ENCODE data around the gene ARHGEF28.

Gene ARHGEF28

DNA sequence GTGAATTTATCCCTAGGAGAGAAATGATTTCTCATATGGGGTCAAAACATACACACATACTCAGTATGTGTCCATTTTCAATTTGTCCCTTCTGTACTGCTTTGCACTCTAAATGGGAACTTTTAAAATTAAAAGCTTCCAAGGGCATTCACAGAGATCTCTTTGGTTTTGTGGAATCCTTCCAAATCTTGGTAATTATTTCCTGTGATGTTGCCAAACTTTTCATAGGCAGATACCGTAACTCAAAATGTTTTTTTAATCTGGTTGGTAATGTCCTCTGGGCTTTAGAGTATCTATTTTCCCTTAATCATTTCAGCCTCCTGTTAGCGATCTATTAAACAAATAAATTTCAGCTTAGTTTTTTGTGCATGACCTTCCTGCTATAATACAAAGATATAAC lies 282.4 kb downstream of the ARHGEF28 start:
- DNase-seq = no peak

DNA sequence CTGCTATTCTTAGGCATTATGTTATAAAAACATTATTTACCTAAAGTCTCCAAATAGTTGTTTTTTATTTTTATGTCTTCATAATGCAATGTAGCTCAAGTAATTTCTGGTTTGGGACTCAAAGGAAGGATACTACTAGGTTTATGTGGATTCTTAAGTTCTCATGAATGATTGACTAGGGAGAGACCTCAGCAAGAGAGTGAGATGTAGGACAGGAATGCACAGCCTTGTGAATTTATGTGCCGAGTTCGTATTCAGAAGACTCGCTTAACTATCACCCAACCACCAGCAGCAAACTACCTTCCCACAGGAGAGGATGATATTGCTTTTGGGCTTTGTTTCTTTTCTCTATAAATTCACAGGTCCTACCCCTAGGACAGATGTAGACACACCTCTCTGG lies 282.9 kb downstream of the ARHGEF28 start:
- DNase-seq = no peak

GRCh38 chr5:73909474-73909873 lies 283.5 kb downstream of the ARHGEF28 start:
- no peak for DNase-seq

DNA sequence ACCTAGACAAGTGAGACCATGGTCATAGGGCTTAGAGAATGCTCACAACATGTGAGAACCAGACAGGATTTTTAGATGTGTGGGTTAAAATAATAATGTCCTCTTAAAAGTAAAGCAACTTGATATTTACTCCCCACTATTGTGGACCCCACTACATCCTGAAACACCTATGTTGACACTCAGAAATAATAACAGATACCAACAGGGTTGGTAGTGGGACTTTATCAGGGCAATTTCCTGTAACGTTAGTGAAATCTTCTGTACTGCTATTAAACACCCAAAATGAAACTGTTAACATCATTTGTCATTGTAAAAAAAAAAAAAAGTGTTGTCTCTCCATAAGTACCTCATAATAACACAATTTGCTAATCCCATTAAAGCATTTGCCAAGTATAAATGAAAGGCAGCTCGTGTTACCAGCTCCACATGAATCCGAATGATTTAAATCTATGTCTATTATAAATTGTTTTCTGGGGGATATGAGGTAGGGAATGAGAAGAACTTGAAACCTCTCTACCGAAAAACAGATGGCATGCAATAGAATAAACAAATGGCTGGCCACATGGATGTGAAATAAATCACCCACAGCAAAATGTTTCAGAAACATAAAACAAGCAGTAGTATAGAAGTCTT lies 285.9 kb downstream of the ARHGEF28 start:
- DNase-seq = peak; percentile 19

GRCh38 chr5:73912821-73913271 lies 286.9 kb downstream of the ARHGEF28 start:
- DNase-seq = no peak

DNA sequence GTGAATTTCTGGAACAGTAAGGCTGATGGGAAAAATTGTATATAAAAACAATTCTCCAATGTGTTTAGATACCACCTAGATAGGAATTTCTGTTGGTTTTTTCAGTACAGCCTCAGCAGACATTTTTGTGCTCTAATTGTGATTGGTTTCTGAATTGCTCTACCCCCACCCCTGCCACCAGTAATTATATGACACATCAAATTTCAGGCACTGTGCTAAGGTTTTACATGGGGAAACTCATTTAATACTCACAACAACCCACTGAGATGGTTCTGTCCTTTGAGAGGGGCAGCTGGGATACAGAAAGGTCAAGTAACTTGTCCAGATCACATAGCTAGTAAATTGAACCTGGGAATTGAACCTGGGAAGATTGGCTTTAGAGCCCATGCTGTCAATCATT lies 288.0 kb downstream of the ARHGEF28 start:
- DNase-seq = no peak

- DNase-seq = no peak
Measured at GRCh38 chr5:73915345-73915744, 289.3 kb downstream of the ARHGEF28 start.

- DNase-seq = peak; percentile 46
Measured at GRCh38 chr5:73917433-73917832, 291.4 kb downstream of the ARHGEF28 start.

DNA sequence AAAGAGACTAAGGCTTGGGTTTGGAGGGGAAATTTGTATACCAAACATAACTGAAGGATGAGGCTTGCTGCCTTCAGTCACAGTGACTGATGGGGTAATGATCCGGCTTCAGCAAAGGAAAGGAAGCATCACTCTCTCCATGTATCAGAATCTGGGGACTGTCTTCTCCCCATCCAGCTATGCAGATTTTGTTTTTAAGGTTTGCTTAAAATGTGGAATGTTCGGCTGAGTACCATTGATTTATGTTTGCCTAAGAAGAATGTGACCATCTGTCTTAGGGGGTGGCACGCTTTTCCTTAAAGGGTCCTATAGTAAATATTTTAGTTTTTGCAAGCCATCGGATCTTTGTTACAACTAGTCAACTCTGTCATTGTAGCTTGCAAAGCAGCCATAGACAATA lies 291.9 kb downstream of the ARHGEF28 start:
- DNase-seq = no peak

DNA sequence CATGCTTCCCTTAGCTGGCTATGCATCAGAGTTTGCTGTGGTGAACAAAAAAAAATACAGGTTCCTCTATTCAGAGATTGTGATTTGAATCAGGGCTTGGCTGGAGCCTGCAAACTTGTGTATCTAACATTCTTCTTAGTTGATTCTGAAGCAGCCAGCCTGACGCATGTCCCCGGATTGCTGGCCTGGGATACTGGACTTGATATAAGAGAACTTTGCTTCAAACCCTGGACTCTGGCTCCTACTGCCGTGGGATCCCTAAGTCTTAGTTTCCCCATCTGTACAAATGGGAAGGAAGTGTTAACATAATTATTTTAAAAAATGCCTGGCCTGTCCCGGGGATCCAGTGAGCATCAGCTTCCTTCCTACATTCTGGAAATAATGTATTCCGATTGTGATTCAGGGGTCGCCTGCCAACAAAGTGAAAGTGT lies 292.8 kb downstream of the ARHGEF28 start:
- no peak for DNase-seq

GRCh38 chr5:73921741-73922140 lies 295.7 kb downstream of the ARHGEF28 start:
- no peak for DNase-seq

- no peak for DNase-seq
Measured at GRCh38 chr5:73922224-73922623, 296.2 kb downstream of the ARHGEF28 start.

- no peak for DNase-seq
Measured at GRCh38 chr5:73922875-73923557, 297.0 kb downstream of the ARHGEF28 start.

DNA sequence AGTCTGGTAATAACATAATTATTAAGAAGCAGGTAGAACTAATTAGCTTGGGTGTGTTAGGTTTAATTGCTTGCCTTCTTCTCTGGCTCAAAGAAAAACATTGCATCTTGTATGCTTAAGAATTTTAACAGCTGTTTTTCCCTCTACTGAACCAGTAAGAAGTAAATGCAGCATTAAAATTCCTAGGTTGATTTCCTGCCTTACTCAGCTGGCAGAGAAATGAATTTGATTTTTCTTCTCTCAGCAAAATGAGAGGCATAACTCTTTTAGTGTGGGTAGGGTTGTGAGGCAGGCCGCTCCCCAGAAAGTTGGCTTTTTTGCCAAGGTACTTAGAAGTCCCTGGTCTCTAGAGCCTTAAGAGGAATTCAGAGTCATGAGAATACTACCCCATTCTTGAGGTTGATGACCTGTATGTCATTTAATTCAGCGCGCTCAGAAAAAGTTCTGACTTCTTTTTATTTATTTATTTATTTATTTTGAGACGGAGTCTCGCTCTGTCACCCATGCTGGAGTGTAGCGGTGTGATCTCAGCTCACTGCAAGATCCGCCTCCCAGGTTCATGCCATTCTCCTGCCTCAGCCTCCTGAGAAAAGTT lies 302.6 kb downstream of the ARHGEF28 start:
- DNase-seq = no peak

DNA sequence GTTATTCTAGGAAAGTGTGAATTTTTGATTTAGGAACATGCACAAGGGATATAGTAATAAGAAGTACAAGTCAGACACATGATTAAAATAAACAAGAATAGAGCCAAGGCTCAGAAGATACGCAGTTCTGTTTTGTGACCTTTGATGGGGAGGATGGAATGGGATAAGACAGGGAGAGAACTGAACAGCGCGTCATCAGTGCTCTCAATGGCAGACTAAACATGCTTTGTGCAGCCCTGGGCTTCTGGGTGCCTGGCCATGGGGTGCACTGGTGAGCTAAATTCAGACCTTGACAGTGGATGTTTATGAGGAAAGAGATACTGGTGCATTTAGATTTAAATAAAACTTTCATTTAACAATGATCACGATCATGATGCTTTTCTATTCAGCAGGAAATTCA lies 309.7 kb downstream of the ARHGEF28 start:
- no peak for DNase-seq

DNA sequence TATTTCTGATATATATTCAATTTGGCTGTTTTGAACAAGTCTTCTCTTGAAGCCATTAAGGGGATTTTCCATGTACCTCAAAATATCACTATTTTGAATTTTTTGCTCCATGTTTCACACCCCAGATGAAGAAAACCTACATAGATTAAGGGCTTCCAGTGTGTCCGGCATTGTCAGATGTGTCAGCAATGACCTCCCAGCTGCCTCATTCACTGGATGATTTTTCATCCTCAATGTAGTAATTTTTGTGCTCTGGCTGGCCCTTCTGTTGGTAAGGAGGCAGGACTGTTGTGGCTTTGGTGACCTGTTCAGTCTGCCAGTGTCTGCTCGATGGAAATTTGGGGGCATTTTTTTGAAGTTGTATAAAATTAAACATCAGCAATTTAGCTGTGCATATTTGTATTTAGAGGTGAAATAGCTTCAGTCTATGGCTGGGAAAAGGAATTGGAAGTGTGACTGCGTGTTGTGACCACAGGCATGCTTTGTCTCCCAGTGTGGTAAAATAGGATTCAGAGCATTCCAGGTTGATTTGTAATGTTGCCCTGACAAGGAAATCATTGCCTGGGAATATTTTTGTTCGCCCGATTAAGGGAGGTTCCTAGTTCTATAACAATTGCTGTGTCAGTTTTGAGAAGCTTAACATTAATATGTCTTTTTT lies 312.4 kb downstream of the ARHGEF28 start:
- no peak for DNase-seq

DNA sequence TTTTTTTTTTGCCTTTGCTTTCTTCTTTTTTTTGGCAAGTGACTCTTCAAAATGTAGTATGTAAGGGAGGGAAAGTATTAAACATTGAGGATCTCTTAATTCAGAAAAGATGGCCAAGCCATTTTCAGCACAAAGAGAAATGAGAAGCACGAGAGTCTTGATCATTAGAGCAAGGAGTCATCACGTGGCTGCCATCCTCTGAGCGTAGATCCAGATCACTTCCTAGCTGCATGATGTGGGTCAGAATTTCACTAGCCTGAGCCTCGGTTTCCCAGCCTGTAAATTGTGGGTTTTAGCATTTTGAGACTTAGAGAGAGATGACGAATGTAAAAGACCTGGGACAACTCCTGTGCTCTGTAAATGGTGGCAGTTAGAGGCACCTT lies 312.9 kb downstream of the ARHGEF28 start:
- no peak for DNase-seq

DNA sequence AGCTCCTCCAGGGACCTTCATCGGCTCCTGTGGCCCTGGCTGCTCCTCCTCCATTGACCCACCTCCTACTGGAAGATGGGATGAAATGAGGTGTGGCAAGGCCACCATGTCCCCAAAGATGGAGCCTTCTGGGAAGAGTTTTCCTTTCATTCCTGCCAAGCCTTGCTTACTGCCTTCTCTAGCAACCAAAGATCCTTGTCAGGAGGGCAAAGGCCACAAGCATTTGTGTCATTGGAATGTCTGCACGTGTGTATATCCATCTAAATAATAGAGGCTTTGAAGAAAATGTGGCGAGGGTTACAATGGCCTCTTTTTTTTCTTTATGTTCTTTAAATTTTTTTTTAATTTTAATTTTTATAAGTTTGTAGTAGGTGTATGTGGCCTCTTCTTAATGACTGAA lies 313.6 kb downstream of the ARHGEF28 start:
- no peak for DNase-seq

DNA sequence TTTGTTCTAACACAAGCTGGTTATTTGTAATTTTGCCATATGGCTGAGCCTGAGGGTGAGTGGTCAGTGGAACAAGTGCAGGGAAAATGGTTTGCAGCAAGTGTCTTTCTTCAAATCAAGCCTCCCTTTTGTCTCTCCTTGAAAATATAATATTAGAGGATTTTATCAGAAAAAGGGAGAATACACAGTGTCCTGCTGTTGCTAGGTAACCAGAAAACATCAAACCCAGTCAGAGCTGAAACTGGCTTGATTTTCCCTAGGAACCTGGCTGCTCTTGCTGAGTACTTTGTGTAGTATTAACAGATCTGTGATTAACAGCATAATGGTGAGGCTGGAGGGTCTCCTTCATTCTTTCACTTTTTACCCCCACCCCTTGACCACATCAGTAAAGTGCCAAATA lies 314.0 kb downstream of the ARHGEF28 start:
- DNase-seq = no peak

DNA sequence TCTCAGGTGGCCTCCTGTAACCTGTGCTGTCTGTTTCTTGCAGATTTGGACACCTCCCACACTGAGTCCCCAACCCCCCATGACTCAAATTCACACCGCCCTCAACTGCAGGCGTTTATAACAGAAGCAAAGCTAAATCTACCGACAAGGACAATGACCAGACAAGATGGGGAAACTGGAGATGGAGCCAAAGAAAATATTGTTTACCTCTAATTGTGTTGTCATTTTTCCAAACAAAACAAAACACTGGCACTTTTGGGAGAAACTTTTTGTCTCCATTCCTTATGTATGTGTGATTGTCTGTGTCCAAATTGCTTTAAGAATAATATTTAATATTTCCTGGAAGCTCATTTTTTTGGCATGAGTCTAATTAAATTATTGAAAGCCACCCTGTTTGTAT lies 314.8 kb downstream of the ARHGEF28 start:
- DNase-seq = no peak

GRCh38 chr5:73942783-73943182 lies 316.8 kb downstream of the ARHGEF28 start:
- DNase-seq = no peak

GRCh38 chr5:73943397-73943796 lies 317.4 kb downstream of the ARHGEF28 start:
- no peak for DNase-seq

DNA sequence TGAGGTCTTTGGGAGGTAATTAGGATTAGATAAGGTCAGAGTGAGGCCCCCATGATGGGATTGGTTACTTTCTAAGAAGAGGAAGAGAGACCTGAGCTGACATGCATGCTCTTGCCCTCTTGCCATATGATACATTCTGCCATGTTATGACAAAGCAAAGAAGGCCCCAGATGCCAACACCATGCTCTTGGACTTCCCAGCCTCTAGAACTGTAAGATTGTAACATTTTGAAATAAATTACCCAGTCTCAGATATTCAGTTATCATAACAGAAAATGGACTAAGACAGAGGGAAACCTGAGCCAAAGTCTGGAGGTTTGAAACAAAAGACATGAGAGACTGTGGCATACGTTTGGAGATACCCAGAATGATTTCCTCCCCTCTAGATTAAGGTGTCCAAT lies 318.6 kb downstream of the ARHGEF28 start:
- no peak for DNase-seq

DNA sequence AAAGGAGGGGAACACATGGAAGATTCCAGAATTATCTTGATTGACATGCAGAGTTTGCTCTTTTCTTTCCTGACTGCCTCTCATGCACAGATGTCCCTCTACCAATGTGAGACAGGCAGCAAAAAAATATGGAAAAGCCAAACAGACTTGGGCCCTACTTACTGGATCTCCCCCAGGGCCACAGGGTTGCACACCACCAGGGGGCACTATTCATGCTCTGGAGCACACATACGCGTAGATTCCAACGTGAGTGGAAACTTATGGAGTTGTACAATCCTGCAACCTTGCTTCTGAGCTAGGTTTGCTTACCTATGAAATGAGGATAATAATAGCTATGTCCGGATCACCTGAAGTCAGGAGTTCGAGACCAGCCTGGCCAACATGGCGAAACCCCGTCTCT lies 319.5 kb downstream of the ARHGEF28 start:
- no peak for DNase-seq
